Measurements from ENCODE around the gene IGSF22.
A peak's percentile ranks its signal among the peaks of the same experiment; 100 is the strongest.
"Not testable (repeated sequence)": the region's sequence is repeated elsewhere in the genome, so short reads cannot be mapped to it uniquely, and the experiment has no call there.

Gene IGSF22

DNA sequence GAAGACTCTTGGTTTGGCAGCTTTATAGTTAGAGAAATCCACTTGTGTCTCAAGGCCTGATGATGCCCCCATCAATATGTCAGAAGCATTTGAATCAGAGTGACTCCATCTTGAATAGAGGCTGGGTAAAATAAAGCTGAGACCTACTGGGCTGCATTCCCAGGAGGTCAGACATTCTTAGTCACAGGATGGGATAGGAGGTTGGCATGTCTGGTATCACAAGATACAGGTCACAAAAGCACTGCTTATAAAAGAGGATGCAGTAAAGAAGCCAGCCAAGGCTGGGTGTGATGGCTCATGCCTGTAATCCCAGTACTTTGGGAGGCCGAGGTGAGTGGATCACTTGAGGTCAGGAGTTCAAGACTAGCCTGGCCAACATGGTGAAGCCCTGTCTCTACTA, 44.0 kb downstream of the IGSF22 start:
- not testable (repeated sequence) for DNase-seq

DNA sequence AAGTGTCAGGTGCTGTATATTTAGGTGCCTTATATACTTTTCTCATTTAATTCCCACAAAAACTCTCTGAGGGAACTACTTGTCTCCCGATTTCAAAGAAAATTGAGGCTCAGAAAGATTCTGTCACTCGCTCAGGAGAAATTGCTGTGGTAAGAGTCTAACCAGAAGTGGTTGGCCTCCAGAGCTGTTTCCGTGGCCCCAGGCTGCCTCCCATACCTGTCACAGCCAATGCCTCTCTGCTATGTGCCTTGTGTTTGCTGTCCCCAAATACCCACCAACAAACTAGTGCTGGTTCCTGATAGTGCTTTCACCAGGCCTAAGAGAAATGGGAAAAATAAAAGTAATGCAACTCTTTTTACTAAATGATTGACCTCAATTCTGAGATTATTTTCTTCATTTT, 48.4 kb downstream of the IGSF22 start:
- DNase-seq = no peak

- no peak for DNase-seq
Observed at GRCh38 chr11:18676803-18677202, 49.2 kb downstream of the IGSF22 start.

DNA sequence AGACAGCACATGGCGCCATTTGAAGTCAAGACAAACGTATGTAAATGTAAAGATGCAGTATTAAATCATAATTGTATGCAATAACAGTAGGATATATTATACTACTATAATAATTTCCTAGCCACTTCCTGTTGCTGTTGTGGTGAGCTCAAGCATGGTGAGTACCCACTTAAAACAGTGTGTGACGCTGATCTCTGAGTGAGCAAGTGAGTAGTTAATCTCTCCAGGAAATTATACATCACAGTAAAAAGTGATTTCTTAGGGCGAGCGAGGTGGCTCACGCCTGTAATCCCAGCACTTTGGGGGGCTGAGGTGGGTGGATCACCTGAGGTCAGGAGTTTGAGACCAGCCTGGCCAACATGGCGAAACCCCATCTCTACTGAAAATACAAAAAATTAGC, 53.8 kb downstream of the IGSF22 start:
- DNase-seq = peak in 1 of 2 experiments; percentile 4

DNA sequence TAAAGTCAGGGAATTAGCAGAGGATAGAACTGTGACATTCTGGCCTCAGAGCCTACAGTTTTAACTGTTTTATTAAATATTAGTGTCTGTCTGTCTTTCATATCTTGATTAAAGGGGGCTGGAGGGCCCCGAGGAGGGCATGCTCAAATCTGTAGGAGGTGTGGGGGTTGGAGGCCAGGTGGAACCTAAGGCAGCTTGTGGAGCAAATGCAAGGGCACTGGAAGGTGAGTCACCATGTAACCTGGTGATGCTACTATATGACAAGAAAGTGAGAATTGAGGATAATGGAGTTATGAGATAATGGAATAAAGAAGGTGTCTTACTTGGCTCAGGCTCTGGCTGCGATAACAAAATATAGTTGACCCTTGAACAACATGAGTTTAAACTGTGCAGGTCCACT, 54.7 kb downstream of the IGSF22 start:
- no peak for DNase-seq

DNA sequence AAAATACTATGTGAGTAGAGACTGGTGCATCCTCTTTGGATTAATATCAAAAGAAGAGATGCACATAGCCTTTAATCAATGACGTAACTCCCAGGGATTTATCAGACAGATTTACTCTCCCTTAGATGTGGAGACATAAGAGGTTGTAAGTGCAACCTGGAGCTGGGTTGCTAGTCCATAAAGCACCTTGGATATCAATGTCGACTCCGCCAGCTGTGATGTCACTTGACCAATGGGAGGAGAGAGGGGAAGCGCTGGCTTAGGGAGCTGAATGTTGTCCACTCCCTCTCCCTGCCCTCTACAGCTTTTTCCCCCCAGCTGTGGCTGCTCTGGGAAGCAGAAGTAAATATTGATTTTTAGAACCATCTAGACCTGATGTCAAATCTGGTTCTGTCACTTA, 56.3 kb downstream of the IGSF22 start:
- DNase-seq = no peak

DNA sequence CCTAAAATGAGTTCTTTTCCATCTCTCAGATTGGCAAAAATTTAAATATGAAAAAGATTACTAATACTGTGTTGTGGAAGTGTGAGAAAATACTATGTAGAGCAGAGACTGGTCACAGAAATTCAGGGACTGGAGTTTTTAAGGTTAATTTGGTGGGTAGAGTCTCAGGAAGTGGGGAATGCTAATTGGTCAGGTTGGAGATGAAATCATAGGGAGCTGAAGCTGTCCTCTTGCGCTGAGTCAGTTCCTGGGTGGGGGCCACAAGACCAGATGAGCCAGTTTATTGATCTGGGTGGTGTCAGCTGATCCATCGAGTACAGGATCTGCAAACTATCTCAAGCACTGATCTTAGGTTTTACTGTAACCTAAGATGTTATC, 56.8 kb downstream of the IGSF22 start:
- no peak for DNase-seq

DNA sequence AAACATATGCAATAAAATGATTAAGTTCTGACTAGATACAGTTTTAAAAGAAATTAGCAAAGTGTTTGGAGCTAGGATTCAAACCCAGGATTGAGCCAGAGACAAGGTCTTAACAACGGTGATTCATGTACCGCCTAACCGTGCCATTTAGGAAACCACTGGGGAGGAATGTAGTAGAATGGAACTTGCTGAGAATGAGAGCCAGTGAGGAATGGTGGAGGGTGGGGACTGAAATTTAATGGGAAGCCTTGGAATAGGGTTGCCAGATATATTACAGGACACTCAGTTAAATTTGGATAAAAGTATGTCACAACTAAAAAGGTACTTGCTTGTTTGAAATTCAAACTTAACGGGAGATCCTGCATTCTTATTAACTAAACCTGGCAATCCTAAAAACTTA, 57.9 kb downstream of the IGSF22 start:
- no peak for DNase-seq

GRCh38 chr11:18665353-18665872, 60.6 kb downstream of the IGSF22 start:
- not testable (repeated sequence) for DNase-seq

GRCh38 chr11:18657673-18658072, 68.3 kb downstream of the IGSF22 start:
- no peak for DNase-seq
